ENCODE data around the gene CPVL.

GRCh38 chr7:29179115-29179514, 32.8 kb upstream of the CPVL start:
- TF ChIP-seq CTCF (IDR thresholded peaks at IDR 0.05) = no peak
- no peak for TF ChIP-seq EZH2 (IDR thresholded peaks at IDR 0.05; ENCODE audit: borderline replicate concordance, insufficient read depth, low read depth, low read length, poor library complexity, severe bottlenecking)

All from B cell (primary cell).